OCI-LY1 (cell line): ENCODE results near the gene TNN.

Experiments
- H2AFZ ChIP-seq: fragments of 200-600 bp; sonication (generic), shearing (Covaris generic); 2 replicates; pipeline ENCODE4 v1.6.0; 2014; ENCODE audit warnings: antibody characterized with exemption, mild to moderate bottlenecking, low read length
- H3F3A ChIP-seq: fragments of 200-600 bp; sonication (generic), shearing (Covaris generic); 2 replicates; pipeline ENCODE4 v1.6.0; 2014; ENCODE audit warnings: mild to moderate bottlenecking, antibody characterized with exemption, low read length, moderate library complexity; ENCODE audit not compliant: insufficient read depth
- H3K27ac ChIP-seq: fragments of 200-600 bp; sonication (generic); 2 replicates; pipeline ENCODE4 v1.5.1; 2014; ENCODE audit warnings: low read length, mixed run types, mild to moderate bottlenecking, low read depth; ENCODE audit not compliant: poor library complexity, severe bottlenecking
- H3K27me3 ChIP-seq: fragments of 200-600 bp; sonication (generic); 2 replicates; pipeline ENCODE4 v1.6.0; 2014; ENCODE audit warnings: antibody characterized with exemption, mild to moderate bottlenecking, low read length, moderate library complexity; ENCODE audit not compliant: insufficient read depth
- H3K36me3 ChIP-seq: fragments of 200-600 bp; sonication (generic); 2 replicates; pipeline ENCODE4 v1.6.1; 2014; ENCODE audit warnings: mild to moderate bottlenecking, antibody characterized with exemption, low read length, moderate library complexity, mixed read lengths; ENCODE audit not compliant: insufficient read depth
- H3K4me1 ChIP-seq: fragments of 200-600 bp; sonication (generic); 2 replicates; pipeline ENCODE4 v1.5.1; 2014; ENCODE audit warnings: mild to moderate bottlenecking, low read length, moderate library complexity; ENCODE audit not compliant: insufficient read depth, severe bottlenecking
- H3K4me2 ChIP-seq: fragments of 200-600 bp; sonication (generic), shearing (Covaris generic); 2 replicates; pipeline ENCODE4 v1.6.1; 2014; ENCODE audit warnings: low read length
- H3K4me3 ChIP-seq: fragments of 200-600 bp; sonication (generic); 2 replicates; pipeline ENCODE4 v1.5.1; 2014; ENCODE audit warnings: low read length, low read depth, mild to moderate bottlenecking, mixed read lengths; ENCODE audit not compliant: poor library complexity, severe bottlenecking
- H3K79me2 ChIP-seq: fragments of 200-600 bp; shearing (Covaris generic); 2 replicates; pipeline ENCODE4 v1.6.1; 2016; ENCODE audit warnings: mixed run types, low read length, mixed read lengths; ENCODE audit not compliant: insufficient read depth
- H3K9ac ChIP-seq: fragments of 200-600 bp; sonication (generic), shearing (Covaris generic); 2 replicates; pipeline ENCODE4 v1.6.1; 2014; ENCODE audit warnings: mild to moderate bottlenecking, low read length, mixed read lengths
- H3K9me2 ChIP-seq: fragments of 200-600 bp; sonication (generic), shearing (Covaris generic); 2 replicates; pipeline ENCODE4 v1.6.1; 2014; ENCODE audit warnings: low read depth, mild to moderate bottlenecking, low read length, mixed read lengths
- H3K9me3 ChIP-seq: fragments of 200-600 bp; shearing (Covaris generic); 2 replicates; pipeline ENCODE4 v1.6.1; 2014; ENCODE audit warnings: low read length, mixed read lengths
- H4K20me1 ChIP-seq: fragments of 200-600 bp; sonication (generic), shearing (Covaris generic); 2 replicates; pipeline ENCODE4 v1.6.0; 2016; ENCODE audit warnings: mild to moderate bottlenecking, low read length; ENCODE audit not compliant: insufficient read depth
- CTCF ChIP-seq: fragments of 200-600 bp; sonication (generic), shearing (Covaris generic); IDR thresholded peaks from 2 replicates; pipeline ENCODE4 v1.5.1; 2017; ENCODE audit warnings: mild to moderate bottlenecking, antibody characterized with exemption, low read length, moderate library complexity, mixed read lengths
- EZH2 ChIP-seq: fragments of 200-600 bp; sonication (generic), shearing (Covaris generic); IDR thresholded peaks from 2 replicates; pipeline ENCODE4 v1.8.0; 2017; ENCODE audit warnings: borderline replicate concordance, mixed run types, mild to moderate bottlenecking, antibody characterized with exemption, low read length, moderate library complexity, mixed read lengths

TNN gene

GRCh38 chr1:175155473-175155856, 87.8 kb downstream of the TNN start:
- Histone ChIP-seq H3K4me1 (no peaks in the 10 kb centered on the region), H3K79me2 (no peaks in the 10 kb centered on the region), H3K9me3 (no peaks in the 10 kb centered on the region), H3K36me3 (peaks cover 11% of the 10 kb centered on the region; the same call in 1 of the 2 replicates), H3K9me2 (no peaks in the 10 kb centered on the region), H2AFZ (no peak overlapping the region), H3K27ac (no peak overlapping the region), H3K4me2 (no peak overlapping the region), H3K27me3 (no peaks in the 10 kb centered on the region), H4K20me1 (no peaks in the 10 kb centered on the region), H3F3A (no peaks in the 10 kb centered on the region), H3K9ac (no peak overlapping the region), H3K4me3 (no peak overlapping the region)
- TF ChIP-seq EZH2 (no peak), CTCF (no peak)

- H3K9me3 ChIP-seq = no peaks in the 10 kb centered on the region
- H2AFZ ChIP-seq = no peak overlapping the region
- no peaks in the 10 kb centered on the region for H3K4me1 ChIP-seq
- no peak overlapping the region for H3K27ac ChIP-seq
- no peaks in the 10 kb centered on the region for H4K20me1 ChIP-seq
- TF ChIP-seq EZH2 = no peak
- TF ChIP-seq CTCF = no peak
- H3K36me3 ChIP-seq = peaks cover 15% of the 10 kb centered on the region; the same call in 1 of the 2 replicates
- H3K9ac ChIP-seq = no peak overlapping the region
- no peaks in the 10 kb centered on the region for H3K27me3 ChIP-seq
- H3K79me2 ChIP-seq = no peaks in the 10 kb centered on the region
- H3F3A ChIP-seq = no peaks in the 10 kb centered on the region
- H3K4me2 ChIP-seq = no peak overlapping the region
- H3K9me2 ChIP-seq = no peaks in the 10 kb centered on the region
- H3K4me3 ChIP-seq = no peak overlapping the region
Observed at GRCh38 chr1:175155936-175156335, 88.3 kb downstream of the TNN start.

- Histone ChIP-seq H2AFZ (no peak overlapping the region), H3K4me2 (no peak overlapping the region), H3K27ac (no peak overlapping the region), H3K4me3 (no peak overlapping the region), H3K36me3 (peaks cover 15% of the 10 kb centered on the region; the same call in 1 of the 2 replicates), H3K79me2 (no peaks in the 10 kb centered on the region), H4K20me1 (no peaks in the 10 kb centered on the region), H3K4me1 (no peaks in the 10 kb centered on the region), H3K9me2 (no peaks in the 10 kb centered on the region), H3F3A (no peaks in the 10 kb centered on the region), H3K9me3 (no peaks in the 10 kb centered on the region), H3K9ac (no peak overlapping the region), H3K27me3 (no peaks in the 10 kb centered on the region)
- TF ChIP-seq EZH2 (no peak), CTCF (no peak)
Observed at GRCh38 chr1:175157200-175157599, 89.6 kb downstream of the TNN start.
